Trophoblast cell (in vitro differentiated cells and primary cell): ENCODE data around the gene ZNF14.
"Not testable (repeated sequence)": the region's sequence is repeated elsewhere in the genome, so short reads cannot be mapped to it uniquely, and the experiment has no call there.

Source experiments
- DNase-seq, 2 donors: peaks; one replicate each; pipeline ENCODE4 v3.0.0-alpha.2; 2016
- H2AFZ ChIP-seq: 2 replicates; pipeline ENCODE4 v1.6.1; 2013; ENCODE audit warnings: low read length, moderate library complexity, mild to moderate bottlenecking; ENCODE audit not compliant: insufficient read depth, poor library complexity
- H2AK5ac ChIP-seq: 2 replicates; pipeline ENCODE4 v1.6.1; 2013; ENCODE audit warnings: mild to moderate bottlenecking, low read length
- H2BK120ac ChIP-seq: 2 replicates; pipeline ENCODE4 v1.6.1; 2013; ENCODE audit warnings: low read length, mild to moderate bottlenecking, moderate library complexity; ENCODE audit not compliant: insufficient read depth, poor library complexity
- H2BK12ac ChIP-seq: 2 replicates; pipeline ENCODE4 v1.6.1; 2013; ENCODE audit warnings: mild to moderate bottlenecking, low read length, moderate library complexity
- H2BK5ac ChIP-seq: 2 replicates; pipeline ENCODE4 v1.6.1; 2013; ENCODE audit warnings: low read length, low read depth, moderate library complexity, mild to moderate bottlenecking; ENCODE audit not compliant: poor library complexity
- H3K14ac ChIP-seq: 2 replicates; pipeline ENCODE4 v1.6.1; 2013; ENCODE audit warnings: mild to moderate bottlenecking, low read length
- H3K18ac ChIP-seq: 2 replicates; pipeline ENCODE4 v1.6.1; 2013; ENCODE audit warnings: mild to moderate bottlenecking, low read length
- H3K23ac ChIP-seq: 2 replicates; pipeline ENCODE4 v1.6.1; 2013; ENCODE audit warnings: low read length
- H3K27ac ChIP-seq: 2 replicates; pipeline ENCODE4 v1.5.1; 2013; ENCODE audit warnings: low read depth, mild to moderate bottlenecking, inconsistent platforms, low read length, moderate library complexity
- H3K27me3 ChIP-seq: 2 replicates; pipeline ENCODE4 v1.6.1; 2013; ENCODE audit warnings: inconsistent platforms, mild to moderate bottlenecking, low read length, moderate library complexity; ENCODE audit not compliant: insufficient read depth
- H3K36me3 ChIP-seq, 2 experiments: 1 replicate in 1 of 2; 2 replicates in 1 of 2; pipeline ENCODE4 v1.6.1; 2013; ENCODE audit warnings: low read length in 2 of 2, mild to moderate bottlenecking in 2 of 2, moderate library complexity in 1 of 2; ENCODE audit not compliant: insufficient read depth in 2 of 2, control insufficient read depth in 1 of 2
- H3K4ac ChIP-seq: 2 replicates; pipeline ENCODE4 v1.6.1; 2013; ENCODE audit warnings: low read depth, mild to moderate bottlenecking, low read length, moderate library complexity
- H3K4me1 ChIP-seq, 2 experiments: 1 replicate in 1 of 2; 2 replicates in 1 of 2; pipeline ENCODE4 v1.6.1; 2013; ENCODE audit warnings: low read length in 2 of 2, mild to moderate bottlenecking in 2 of 2, moderate library complexity in 1 of 2; ENCODE audit not compliant: insufficient read depth in 2 of 2, control insufficient read depth in 1 of 2
- H3K4me2 ChIP-seq: 2 replicates; pipeline ENCODE4 v1.6.1; 2013; ENCODE audit warnings: inconsistent platforms, mild to moderate bottlenecking, low read length, moderate library complexity
- H3K4me3 ChIP-seq: 2 replicates; pipeline ENCODE4 v1.5.1; 2013; ENCODE audit warnings: mild to moderate bottlenecking, low read depth, low read length, inconsistent platforms
- H3K79me1 ChIP-seq: one replicate; pipeline ENCODE4 v1.6.1; 2013; ENCODE audit warnings: low read length
- H3K79me2 ChIP-seq: 2 replicates; pipeline ENCODE4 v1.6.1; 2013; ENCODE audit warnings: low read length, mild to moderate bottlenecking; ENCODE audit not compliant: control insufficient read depth, insufficient read depth, poor library complexity
- H3K9ac ChIP-seq: 2 replicates; pipeline ENCODE4 v1.6.1; 2013; ENCODE audit warnings: mild to moderate bottlenecking, low read length
- H3K9me3 ChIP-seq: 2 replicates; pipeline ENCODE4 v1.6.1; 2013; ENCODE audit warnings: low read depth, mild to moderate bottlenecking, control low read depth, inconsistent platforms, low read length; ENCODE audit not compliant: insufficient read depth
- H4K12ac ChIP-seq: 2 replicates; pipeline ENCODE4 v1.6.1; 2013; ENCODE audit warnings: low read depth, mild to moderate bottlenecking, low read length, moderate library complexity
- H4K8ac ChIP-seq: 2 replicates; pipeline ENCODE4 v1.6.1; 2013; ENCODE audit warnings: low read depth, mild to moderate bottlenecking, low read length, moderate library complexity
- H4K91ac ChIP-seq: one replicate; pipeline ENCODE4 v1.6.1; 2013; ENCODE audit warnings: low read depth, mild to moderate bottlenecking, low read length, moderate library complexity
- WGBS: extraction: QIAGEN DNeasy Blood & Tissue Kit; methylation state at CpG from one replicate; pipeline ENCODE4 v1.1.7; 2013; ENCODE audit warnings: missing lambda C conversion rate; ENCODE audit not compliant: insufficient read length, insufficient coverage; ENCODE audit errors: extremely low coverage; 5-methylcytosine and 5-hydroxymethylcytosine counted together

Gene ZNF14

DNA sequence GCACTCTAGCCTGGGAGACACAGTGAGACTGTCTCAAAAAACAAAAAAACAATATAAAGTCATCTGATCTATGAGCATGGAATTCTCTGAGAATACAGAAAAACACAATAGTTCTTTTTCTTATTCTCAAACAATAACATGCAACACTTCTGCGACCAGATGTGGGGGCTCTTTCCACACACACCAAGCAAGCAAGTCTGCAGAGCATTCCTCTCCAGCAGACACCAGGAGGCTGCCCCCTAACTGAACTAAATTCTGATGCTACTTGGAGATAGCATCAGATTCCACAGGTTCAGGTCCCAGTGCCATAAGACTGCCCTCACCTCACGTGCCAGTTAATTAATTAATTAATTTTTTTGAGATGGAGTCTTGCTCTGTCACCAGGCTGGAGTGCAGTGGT is 36.5 kb downstream of the ZNF14 start:
- Histone ChIP-seq H4K91ac (no peak overlapping the region), H3K9me3 (no peaks in the 10 kb centered on the region), H3K36me3 (no peaks in the 10 kb centered on the region), H3K79me1 (no peaks in the 10 kb centered on the region), H3K18ac (no peak overlapping the region), H3K4me2 (no peak overlapping the region), H3K27me3 (no peaks in the 10 kb centered on the region), H2BK12ac (no peak overlapping the region), H2AK5ac (no peak overlapping the region), H3K14ac (no peak overlapping the region), H3K4ac (no peak overlapping the region), H2BK120ac (no peak overlapping the region), H2BK5ac (no peak overlapping the region), H3K4me3 (no peak overlapping the region), H2AFZ (no peak overlapping the region), H4K12ac (no peak overlapping the region), H3K27ac (no peak overlapping the region), H3K4me1 (no peaks in the 10 kb centered on the region), H3K79me2 (no peaks in the 10 kb centered on the region), H3K23ac (no peak overlapping the region), H3K9ac (no peak overlapping the region), H4K8ac (no peak overlapping the region)
- DNase-seq, result no peak
- no CpG with 5 or more reads among the region's 2 CpGs for WGBS

DNA sequence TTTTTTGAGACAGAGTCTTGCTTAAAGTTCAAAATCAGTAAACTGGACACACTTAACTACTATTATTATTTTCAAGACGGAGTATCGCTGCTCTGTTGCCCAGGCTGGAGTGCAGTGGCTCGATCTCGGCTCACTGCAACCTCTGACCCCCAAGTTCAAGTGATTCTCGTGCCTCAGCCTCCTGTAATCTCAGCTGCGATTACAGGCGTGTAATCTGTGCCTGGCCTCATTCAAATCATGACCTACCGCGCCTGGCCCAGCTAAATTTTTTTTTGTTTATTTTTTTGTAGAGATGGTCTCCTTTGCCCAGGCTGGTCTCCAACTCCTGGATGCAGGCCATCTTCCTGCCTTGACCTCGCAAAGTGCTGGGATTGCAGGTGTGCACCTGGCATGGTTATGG is 41.2 kb downstream of the ZNF14 start:
- no peak for DNase-seq
- no peak overlapping the region for H2AK5ac ChIP-seq
- no peaks in the 10 kb centered on the region for H3K9me3 ChIP-seq
- H3K14ac ChIP-seq, result no peak overlapping the region
- no peak overlapping the region for H4K8ac ChIP-seq
- no peak overlapping the region for H2BK120ac ChIP-seq
- no peaks in the 10 kb centered on the region for H3K36me3 ChIP-seq
- H3K27me3 ChIP-seq, result no peaks in the 10 kb centered on the region
- H2BK5ac ChIP-seq, result no peak overlapping the region
- H3K79me2 ChIP-seq, result no peaks in the 10 kb centered on the region
- H3K4me3 ChIP-seq, result no peak overlapping the region
- no peak overlapping the region for H3K18ac ChIP-seq
- no peak overlapping the region for H3K9ac ChIP-seq
- no peak overlapping the region for H4K12ac ChIP-seq
- no peak overlapping the region for H2BK12ac ChIP-seq
- H3K79me1 ChIP-seq, result no peaks in the 10 kb centered on the region
- WGBS, result no CpG with 5 or more reads among the region's 10 CpGs
- H3K4me1 ChIP-seq, result no peaks in the 10 kb centered on the region
- no peak overlapping the region for H3K4me2 ChIP-seq
- H3K27ac ChIP-seq, result no peak overlapping the region
- no peak overlapping the region for H2AFZ ChIP-seq
- H4K91ac ChIP-seq, result no peak overlapping the region
- no peak overlapping the region for H3K4ac ChIP-seq
- no peak overlapping the region for H3K23ac ChIP-seq

GRCh38 chr19:19689023-19689422 is 43.9 kb downstream of the ZNF14 start:
- H2AK5ac ChIP-seq, H3K27me3 ChIP-seq, H2AFZ ChIP-seq, H3K18ac ChIP-seq, H3K23ac ChIP-seq, H3K9me3 ChIP-seq, H3K27ac ChIP-seq, H3K36me3 ChIP-seq, H4K12ac ChIP-seq, H2BK120ac ChIP-seq, H4K91ac ChIP-seq, H3K14ac ChIP-seq, H3K9ac ChIP-seq, H4K8ac ChIP-seq, DNase-seq, H2BK12ac ChIP-seq, H2BK5ac ChIP-seq, H3K4me2 ChIP-seq, H3K79me1 ChIP-seq, H3K4me3 ChIP-seq, H3K4ac ChIP-seq, H3K4me1 ChIP-seq, H3K79me2 ChIP-seq: not testable (repeated sequence)
- WGBS, result no CpG with 5 or more reads among the region's 10 CpGs

DNA sequence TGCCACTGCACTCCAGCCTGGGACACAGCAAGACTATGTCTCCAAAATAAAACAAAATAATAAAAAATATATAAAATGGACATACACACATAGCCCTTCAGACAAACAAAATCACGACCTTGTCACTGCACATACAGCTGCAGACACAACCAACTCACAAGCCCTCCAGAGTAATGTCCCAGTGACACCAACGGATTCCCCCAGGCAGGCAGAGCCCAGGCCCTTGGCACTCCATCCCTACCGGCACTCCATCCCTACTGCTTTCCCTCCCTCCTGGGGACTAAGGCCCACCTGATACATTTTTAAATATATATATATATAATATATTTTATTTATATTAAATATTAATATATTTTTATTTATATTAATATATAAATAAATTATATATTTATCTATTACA is 45.8 kb downstream of the ZNF14 start:
- no peaks in the 10 kb centered on the region for H3K79me1 ChIP-seq
- no peak overlapping the region for H3K4ac ChIP-seq
- no peak overlapping the region for H4K12ac ChIP-seq
- H3K4me1 ChIP-seq, result no peaks in the 10 kb centered on the region
- H3K14ac ChIP-seq, result no peak overlapping the region
- no peak overlapping the region for H3K4me3 ChIP-seq
- no peaks in the 10 kb centered on the region for H3K27me3 ChIP-seq
- no peaks in the 10 kb centered on the region for H3K79me2 ChIP-seq
- H3K27ac ChIP-seq, result no peak overlapping the region
- no CpG with 5 or more reads among the region's 3 CpGs for WGBS
- no peak overlapping the region for H3K18ac ChIP-seq
- no peak overlapping the region for H2BK5ac ChIP-seq
- H3K36me3 ChIP-seq, result no peaks in the 10 kb centered on the region
- no peak overlapping the region for H3K23ac ChIP-seq
- no peak overlapping the region for H3K4me2 ChIP-seq
- H2BK120ac ChIP-seq, result no peak overlapping the region
- no peak overlapping the region for H4K8ac ChIP-seq
- H2AFZ ChIP-seq, result no peak overlapping the region
- no peak overlapping the region for H2AK5ac ChIP-seq
- no peak overlapping the region for H2BK12ac ChIP-seq
- H3K9me3 ChIP-seq, result no peaks in the 10 kb centered on the region
- no peak for DNase-seq
- no peak overlapping the region for H4K91ac ChIP-seq
- H3K9ac ChIP-seq, result no peak overlapping the region
